PFSK-1 (cell line): ENCODE data around the gene OGFR.

ENCODE experiments used
- FOXP2 ChIP-seq: optimal IDR thresholded peaks from 2 replicates; pipeline ENCODE3; 2011; ENCODE audit warnings: borderline replicate concordance, control low read depth, inconsistent platforms; ENCODE audit not compliant: insufficient read depth; ENCODE audit errors: extremely low read length, extremely low read depth
- POLR2AphosphoS5 ChIP-seq: IDR thresholded peaks from 2 replicates; pipeline ENCODE4 v1.6.1; 2012; ENCODE audit warnings: low read depth, mild to moderate bottlenecking, control low read depth, low read length, moderate library complexity
- REST ChIP-seq, 2 experiments: IDR thresholded peaks; 2 replicates each; pipeline versions ENCODE4 v1.6.1 to v1.8.0; 2011 to 2012; ENCODE audit warnings: low read depth in 2 of 2, low read length in 2 of 2, control low read depth in 1 of 2, inconsistent platforms in 1 of 2, mild to moderate bottlenecking in 1 of 2, moderate library complexity in 1 of 2; ENCODE audit not compliant: insufficient read depth in 1 of 2
- SIN3A ChIP-seq: IDR thresholded peaks from 2 replicates; pipeline ENCODE4 v1.6.1; 2012; ENCODE audit warnings: mild to moderate bottlenecking, low read length, moderate library complexity, borderline replicate concordance; ENCODE audit not compliant: insufficient read depth
- TAF1 ChIP-seq: IDR thresholded peaks from 2 replicates; pipeline ENCODE4 v1.6.1; 2012; ENCODE audit warnings: low read length, control low read depth, borderline replicate concordance; ENCODE audit not compliant: insufficient read depth

GRCh38 chr20:62771396-62772102, 33.1 kb upstream of the OGFR start:
- no peak for TF ChIP-seq SIN3A
- no peak for TF ChIP-seq REST (IDR thresholded peaks at IDR 0.05; ENCODE audit: insufficient read depth in 1 of 2, low read depth in 2 of 2, low read length in 2 of 2)
- TF ChIP-seq FOXP2 = no peak
- no peak for TF ChIP-seq POLR2AphosphoS5
- no peak for TF ChIP-seq TAF1
